Measurements from ENCODE around the gene VIM.

VIM gene

GRCh38 chr10:17216901-17217395 lies 11.1 kb upstream of the VIM start:
- Mint-ChIP-seq H3K4me1 (ENCODE audit: low read depth) (peaks cover 55% of the 10 kb centered on the region), H3K9me3 (no peaks in the 10 kb centered on the region), H3K4me3 (no peak overlapping the region), H3K27me3 (no peaks in the 10 kb centered on the region), H3K27ac (peak overlapping the region; percentile 82), H3K36me3 (ENCODE audit: low read depth) (peaks cover 10% of the 10 kb centered on the region)

GRCh38 chr10:17217631-17218232 lies 10.3 kb upstream of the VIM start:
- H3K27ac Mint-ChIP-seq: peak overlapping the region; percentile 82
- peaks cover 10% of the 10 kb centered on the region for H3K36me3 Mint-ChIP-seq (ENCODE audit: low read depth)
- H3K4me3 Mint-ChIP-seq: peak overlapping the region; percentile 26
- no peaks in the 10 kb centered on the region for H3K9me3 Mint-ChIP-seq
- peaks cover 60% of the 10 kb centered on the region for H3K4me1 Mint-ChIP-seq (ENCODE audit: low read depth)
- no peaks in the 10 kb centered on the region for H3K27me3 Mint-ChIP-seq

- peaks cover 10% of the 10 kb centered on the region for H3K36me3 Mint-ChIP-seq (ENCODE audit: low read depth)
- no peak overlapping the region for H3K4me3 Mint-ChIP-seq
- H3K9me3 Mint-ChIP-seq: no peaks in the 10 kb centered on the region
- peaks cover 60% of the 10 kb centered on the region for H3K4me1 Mint-ChIP-seq (ENCODE audit: low read depth)
- no peaks in the 10 kb centered on the region for H3K27me3 Mint-ChIP-seq
- peak overlapping the region; percentile 65 for H3K27ac Mint-ChIP-seq
These were observed 9.0 kb upstream of the VIM start for GRCh38 chr10:17219024-17219423.

- Mint-ChIP-seq H3K27me3 (no peaks in the 10 kb centered on the region), H3K4me3 (no peak overlapping the region), H3K9me3 (no peaks in the 10 kb centered on the region), H3K27ac (no peak overlapping the region), H3K4me1 (ENCODE audit: low read depth) (peaks cover 56% of the 10 kb centered on the region), H3K36me3 (ENCODE audit: low read depth) (peaks cover 9% of the 10 kb centered on the region)
These were observed 7.4 kb upstream of the VIM start for GRCh38 chr10:17220652-17221100.

GRCh38 chr10:17222329-17222728 lies 5.7 kb upstream of the VIM start:
- H3K27me3 Mint-ChIP-seq: no peaks in the 10 kb centered on the region
- peaks cover 9% of the 10 kb centered on the region for H3K36me3 Mint-ChIP-seq (ENCODE audit: low read depth)
- H3K4me3 Mint-ChIP-seq: no peak overlapping the region
- peaks cover 56% of the 10 kb centered on the region for H3K4me1 Mint-ChIP-seq (ENCODE audit: low read depth)
- H3K9me3 Mint-ChIP-seq: no peaks in the 10 kb centered on the region
- H3K27ac Mint-ChIP-seq: no peak overlapping the region

- Mint-ChIP-seq H3K9me3 (no peaks in the 10 kb centered on the region), H3K27me3 (no peaks in the 10 kb centered on the region), H3K4me3 (no peak overlapping the region), H3K4me1 (ENCODE audit: low read depth) (peaks cover 46% of the 10 kb centered on the region), H3K27ac (no peak overlapping the region), H3K36me3 (ENCODE audit: low read depth) (peaks cover 14% of the 10 kb centered on the region)
These were observed 2.2 kb upstream of the VIM start for GRCh38 chr10:17225808-17226207.

- Mint-ChIP-seq H3K4me1 (ENCODE audit: low read depth) (peaks cover 53% of the 10 kb centered on the region), H3K27ac (peak overlapping the region; percentile 94), H3K27me3 (no peaks in the 10 kb centered on the region), H3K9me3 (no peaks in the 10 kb centered on the region), H3K36me3 (ENCODE audit: low read depth) (peaks cover 25% of the 10 kb centered on the region), H3K4me3 (peak overlapping the region; percentile 96)
These were observed 1.1 kb upstream of the VIM start for GRCh38 chr10:17226891-17227303.

GRCh38 chr10:17227367-17228090 lies 512 bp upstream of the VIM start:
- Mint-ChIP-seq H3K4me3 (peak overlapping the region; percentile 96), H3K4me1 (ENCODE audit: low read depth) (peaks cover 55% of the 10 kb centered on the region)

GRCh38 chr10:17229016-17229716 lies 1.1 kb downstream of the VIM start:
- Mint-ChIP-seq H3K4me1 (ENCODE audit: low read depth) (peaks cover 66% of the 10 kb centered on the region), H3K27me3 (no peaks in the 10 kb centered on the region), H3K36me3 (ENCODE audit: low read depth) (peaks cover 44% of the 10 kb centered on the region), H3K9me3 (no peaks in the 10 kb centered on the region), H3K27ac (peak overlapping the region; percentile 94), H3K4me3 (peak overlapping the region; percentile 96)

More at GRCh38 chr10:17227367-17228090, 512 bp upstream of the VIM start:
- Mint-ChIP-seq H3K27ac (peak overlapping the region; percentile 94), H3K9me3 (no peaks in the 10 kb centered on the region), H3K27me3 (no peaks in the 10 kb centered on the region), H3K36me3 (ENCODE audit: low read depth) (peaks cover 31% of the 10 kb centered on the region)

- Mint-ChIP-seq H3K4me3 (peak overlapping the region; percentile 96), H3K9me3 (no peaks in the 10 kb centered on the region), H3K4me1 (ENCODE audit: low read depth) (peaks cover 71% of the 10 kb centered on the region), H3K27me3 (no peaks in the 10 kb centered on the region), H3K36me3 (ENCODE audit: low read depth) (peaks cover 48% of the 10 kb centered on the region), H3K27ac (peak overlapping the region; percentile 94)
These were observed 1.6 kb downstream of the VIM start for GRCh38 chr10:17229717-17229966.

GRCh38 chr10:17229967-17230682 lies 2.1 kb downstream of the VIM start:
- Mint-ChIP-seq H3K36me3 (ENCODE audit: low read depth) (peaks cover 49% of the 10 kb centered on the region), H3K27me3 (no peaks in the 10 kb centered on the region), H3K4me3 (peak overlapping the region; percentile 96)

GRCh38 chr10:17231788-17232187 lies 3.7 kb downstream of the VIM start:
- Mint-ChIP-seq H3K4me3 (peak overlapping the region; percentile 96), H3K27ac (peak overlapping the region; percentile 79), H3K27me3 (no peaks in the 10 kb centered on the region), H3K36me3 (ENCODE audit: low read depth) (peaks cover 66% of the 10 kb centered on the region), H3K9me3 (no peaks in the 10 kb centered on the region), H3K4me1 (ENCODE audit: low read depth) (peaks cover 72% of the 10 kb centered on the region)

More at GRCh38 chr10:17229967-17230682, 2.1 kb downstream of the VIM start:
- Mint-ChIP-seq H3K27ac (peak overlapping the region; percentile 95), H3K9me3 (no peaks in the 10 kb centered on the region), H3K4me1 (ENCODE audit: low read depth) (peaks cover 72% of the 10 kb centered on the region)

- peaks cover 72% of the 10 kb centered on the region for H3K36me3 Mint-ChIP-seq (ENCODE audit: low read depth)
- H3K4me1 Mint-ChIP-seq (ENCODE audit: low read depth): peaks cover 66% of the 10 kb centered on the region
- peak overlapping the region; percentile 79 for H3K27ac Mint-ChIP-seq
These were observed 4.4 kb downstream of the VIM start for GRCh38 chr10:17232276-17232960.

GRCh38 chr10:17233286-17233991 lies 5.4 kb downstream of the VIM start:
- peaks cover 75% of the 10 kb centered on the region for H3K36me3 Mint-ChIP-seq (ENCODE audit: low read depth)
- no peak overlapping the region for H3K27ac Mint-ChIP-seq
- no peaks in the 10 kb centered on the region for H3K27me3 Mint-ChIP-seq
- no peaks in the 10 kb centered on the region for H3K9me3 Mint-ChIP-seq
- peaks cover 59% of the 10 kb centered on the region for H3K4me1 Mint-ChIP-seq (ENCODE audit: low read depth)
- peak overlapping the region; percentile 40 for H3K4me3 Mint-ChIP-seq

More at GRCh38 chr10:17232276-17232960, 4.4 kb downstream of the VIM start:
- Mint-ChIP-seq H3K27me3 (no peaks in the 10 kb centered on the region), H3K9me3 (no peaks in the 10 kb centered on the region), H3K4me3 (peak overlapping the region; percentile 96)
